Measurements from ENCODE around the gene OGT. TPM values are rescaled to one million over a fixed set of nuclear protein-coding genes. Genes with fewer than 3 reads are reported as not detected.
"Not testable (repeated sequence)": the region's sequence is repeated elsewhere in the genome, so short reads cannot be mapped to it uniquely, and the experiment has no call there.

OGT gene
- total RNA-seq, 1 experiment from 2014 or later, result 52.8 TPM

GRCh38 chrX:71534773-71535544 is 2.1 kb downstream of the OGT start:
- no peak for DNase-seq (ENCODE audit: low spot score)
- in situ Hi-C loops (cut with HindIII; ENCODE audit: low sequenced_read_pairs), result no loop called here

GRCh38 chrX:71536285-71536684 is 3.4 kb downstream of the OGT start:
- in situ Hi-C loops (cut with HindIII; ENCODE audit: low sequenced_read_pairs), result no loop called here

GRCh38 chrX:71537743-71538142 is 4.8 kb downstream of the OGT start:
- no peak for DNase-seq (ENCODE audit: low spot score)
- in situ Hi-C loops (cut with HindIII; ENCODE audit: low sequenced_read_pairs), result no loop called here

More at GRCh38 chrX:71536285-71536684, 3.4 kb downstream of the OGT start:
- no peak for DNase-seq (ENCODE audit: low spot score)

- in situ Hi-C loops (cut with HindIII; ENCODE audit: low sequenced_read_pairs), result no loop called here
- no peak for DNase-seq (ENCODE audit: low spot score)
Measured at GRCh38 chrX:71540801-71541200, 7.9 kb downstream of the OGT start.

- in situ Hi-C loops (cut with HindIII; ENCODE audit: low sequenced_read_pairs), result no loop called here
- no peak for DNase-seq (ENCODE audit: low spot score)
Measured at GRCh38 chrX:71541210-71542022, 8.5 kb downstream of the OGT start.

- DNase-seq (ENCODE audit: low spot score), result no peak
- in situ Hi-C loops (cut with HindIII; ENCODE audit: low sequenced_read_pairs), result no loop called here
Measured at GRCh38 chrX:71542411-71542810, 9.5 kb downstream of the OGT start.

- DNase-seq (ENCODE audit: low spot score), result no peak
- in situ Hi-C loops (cut with HindIII; ENCODE audit: low sequenced_read_pairs), result no loop called here
Measured at GRCh38 chrX:71542825-71543224, 9.9 kb downstream of the OGT start.

- in situ Hi-C loops (cut with HindIII; ENCODE audit: low sequenced_read_pairs), result no loop called here
- DNase-seq (ENCODE audit: low spot score), result no peak
Measured at GRCh38 chrX:71543316-71543715, 10.4 kb downstream of the OGT start.

- in situ Hi-C loops (cut with HindIII; ENCODE audit: low sequenced_read_pairs), result no loop called here
- DNase-seq (ENCODE audit: low spot score), result no peak
Measured at GRCh38 chrX:71545364-71545763, 12.5 kb downstream of the OGT start.

- in situ Hi-C loops (cut with HindIII; ENCODE audit: low sequenced_read_pairs), result no loop called here
- DNase-seq (ENCODE audit: low spot score), result no peak
Measured at GRCh38 chrX:71546879-71547278, 14.0 kb downstream of the OGT start.

GRCh38 chrX:71547339-71547738 is 14.4 kb downstream of the OGT start:
- in situ Hi-C loops (cut with HindIII; ENCODE audit: low sequenced_read_pairs), result no loop called here
- no peak for DNase-seq (ENCODE audit: low spot score)

- no peak for DNase-seq (ENCODE audit: low spot score)
- in situ Hi-C loops (cut with HindIII; ENCODE audit: low sequenced_read_pairs), result no loop called here
Measured at GRCh38 chrX:71549986-71550385, 17.1 kb downstream of the OGT start.

GRCh38 chrX:71550578-71550977 is 17.7 kb downstream of the OGT start:
- in situ Hi-C loops (cut with HindIII; ENCODE audit: low sequenced_read_pairs), result no loop called here
- no peak for DNase-seq (ENCODE audit: low spot score)

GRCh38 chrX:71556036-71556435 is 23.1 kb downstream of the OGT start:
- in situ Hi-C loops (cut with HindIII; ENCODE audit: low sequenced_read_pairs), result no loop called here
- no peak for DNase-seq (ENCODE audit: low spot score)

GRCh38 chrX:71558920-71559319 is 26.0 kb downstream of the OGT start:
- in situ Hi-C loops (cut with HindIII; ENCODE audit: low sequenced_read_pairs), result no loop called here
- DNase-seq (ENCODE audit: low spot score), result no peak

- in situ Hi-C loops (cut with HindIII; ENCODE audit: low sequenced_read_pairs); DNase-seq (ENCODE audit: low spot score): not testable (repeated sequence)
Measured at GRCh38 chrX:71559773-71560172, 26.9 kb downstream of the OGT start.

GRCh38 chrX:71563921-71564320 is 31.0 kb downstream of the OGT start:
- no peak for DNase-seq (ENCODE audit: low spot score)
- in situ Hi-C loops (cut with HindIII; ENCODE audit: low sequenced_read_pairs), result no loop called here

- DNase-seq (ENCODE audit: low spot score), result no peak
- in situ Hi-C loops (cut with HindIII; ENCODE audit: low sequenced_read_pairs), result no loop called here
Measured at GRCh38 chrX:71565474-71566041, 32.7 kb downstream of the OGT start.

- in situ Hi-C loops (cut with HindIII; ENCODE audit: low sequenced_read_pairs); DNase-seq (ENCODE audit: low spot score): not testable (repeated sequence)
Measured at GRCh38 chrX:71571390-71571789, 38.5 kb downstream of the OGT start.

GRCh38 chrX:71573590-71573989 is 40.7 kb downstream of the OGT start:
- in situ Hi-C loops (cut with HindIII; ENCODE audit: low sequenced_read_pairs), result no loop called here
- no peak for DNase-seq (ENCODE audit: low spot score)
